Measurements from ENCODE around the gene SOX12.
"Not testable (repeated sequence)": the region's sequence is repeated elsewhere in the genome, so short reads cannot be mapped to it uniquely, and the experiment has no call there.

Gene SOX12

GRCh38 chr20:362271-363254 lies 37.2 kb downstream of the SOX12 start:
- DNase-seq (ENCODE audit: low spot score), result peak; percentile 75

- DNase-seq (ENCODE audit: low spot score), result no peak
Measured at GRCh38 chr20:363319-364078, 38.1 kb downstream of the SOX12 start.

GRCh38 chr20:364905-365794 lies 39.8 kb downstream of the SOX12 start:
- no peak for DNase-seq (ENCODE audit: low spot score)

- DNase-seq (ENCODE audit: low spot score), result no peak
Measured at GRCh38 chr20:366041-366718, 40.8 kb downstream of the SOX12 start.

- DNase-seq (ENCODE audit: low spot score), result no peak
Measured at GRCh38 chr20:366719-367485, 41.5 kb downstream of the SOX12 start.

- DNase-seq (ENCODE audit: low spot score), result no peak
Measured at GRCh38 chr20:367486-367887, 42.1 kb downstream of the SOX12 start.

GRCh38 chr20:368915-369314 lies 43.6 kb downstream of the SOX12 start:
- no peak for DNase-seq (ENCODE audit: low spot score)

GRCh38 chr20:370151-370600 lies 44.8 kb downstream of the SOX12 start:
- no peak for DNase-seq (ENCODE audit: low spot score)

- DNase-seq (ENCODE audit: low spot score), result no peak
Measured at GRCh38 chr20:370977-371754, 45.8 kb downstream of the SOX12 start.

- DNase-seq (ENCODE audit: low spot score), result peak; percentile 48
Measured at GRCh38 chr20:371755-372542, 46.6 kb downstream of the SOX12 start.

- DNase-seq (ENCODE audit: low spot score), result not testable (repeated sequence)
Measured at GRCh38 chr20:372543-373082, 47.3 kb downstream of the SOX12 start.

GRCh38 chr20:373171-373890 lies 48.0 kb downstream of the SOX12 start:
- peak; percentile 40 for DNase-seq (ENCODE audit: low spot score)

- no peak for DNase-seq (ENCODE audit: low spot score)
Measured at GRCh38 chr20:375265-375889, 50.0 kb downstream of the SOX12 start.

- DNase-seq (ENCODE audit: low spot score), result no peak
Measured at GRCh38 chr20:376089-376488, 50.7 kb downstream of the SOX12 start.

- DNase-seq (ENCODE audit: low spot score), result no peak
Measured at GRCh38 chr20:376750-377149, 51.4 kb downstream of the SOX12 start.

GRCh38 chr20:377578-377977 lies 52.2 kb downstream of the SOX12 start:
- DNase-seq (ENCODE audit: low spot score), result not testable (repeated sequence)

GRCh38 chr20:378961-379336 lies 53.6 kb downstream of the SOX12 start:
- DNase-seq (ENCODE audit: low spot score), result no peak

Data from D341Med (cell line).